COR-L47 (cell line): ENCODE data around the gene ZNF787.
A peak's percentile ranks its signal among the peaks of the same experiment; 100 is the strongest.

Experiments used
- DNase-seq: peaks from one replicate; lab custom pipeline; 2025; lab: John Stamatoyannopoulos, UW

Gene ZNF787

GRCh38 chr19:56087647-56088496 lies 33.2 kb downstream of the ZNF787 start:
- DNase-seq: no peak

- no peak for DNase-seq
Observed at GRCh38 chr19:56086671-56087430, 34.2 kb downstream of the ZNF787 start.

GRCh38 chr19:56085571-56086275 lies 35.4 kb downstream of the ZNF787 start:
- no peak for DNase-seq

GRCh38 chr19:56084835-56085536 lies 36.1 kb downstream of the ZNF787 start:
- DNase-seq: no peak

- no peak for DNase-seq
Observed at GRCh38 chr19:56083668-56084067, 37.4 kb downstream of the ZNF787 start.

- DNase-seq: peak; percentile 68
Observed at GRCh38 chr19:56080669-56081401, 40.3 kb downstream of the ZNF787 start.

- DNase-seq: no peak
Observed at GRCh38 chr19:56079609-56080008, 41.5 kb downstream of the ZNF787 start.

- peak; percentile 30 for DNase-seq
Observed at GRCh38 chr19:56076498-56076897, 44.6 kb downstream of the ZNF787 start.

- DNase-seq: peak; percentile 1
Observed at GRCh38 chr19:56071151-56071550, 49.9 kb downstream of the ZNF787 start.

- no peak for DNase-seq
Observed at GRCh38 chr19:56069642-56070041, 51.5 kb downstream of the ZNF787 start.

GRCh38 chr19:56066152-56067023 lies 54.7 kb downstream of the ZNF787 start:
- peak; percentile 39 for DNase-seq

- no peak for DNase-seq
Observed at GRCh38 chr19:56053596-56053995, 67.5 kb downstream of the ZNF787 start.
